ENCODE results near the gene PIBF1. TPM values are rescaled to one million over a fixed set of nuclear protein-coding genes. Genes with fewer than 3 reads are reported as not detected.
"Not testable (repeated sequence)": the region's sequence is repeated elsewhere in the genome, so short reads cannot be mapped to it uniquely, and the experiment has no call there.

The PIBF1 gene
- total RNA-seq, 1 experiment from 2014 or later: 4.8 TPM

DNA sequence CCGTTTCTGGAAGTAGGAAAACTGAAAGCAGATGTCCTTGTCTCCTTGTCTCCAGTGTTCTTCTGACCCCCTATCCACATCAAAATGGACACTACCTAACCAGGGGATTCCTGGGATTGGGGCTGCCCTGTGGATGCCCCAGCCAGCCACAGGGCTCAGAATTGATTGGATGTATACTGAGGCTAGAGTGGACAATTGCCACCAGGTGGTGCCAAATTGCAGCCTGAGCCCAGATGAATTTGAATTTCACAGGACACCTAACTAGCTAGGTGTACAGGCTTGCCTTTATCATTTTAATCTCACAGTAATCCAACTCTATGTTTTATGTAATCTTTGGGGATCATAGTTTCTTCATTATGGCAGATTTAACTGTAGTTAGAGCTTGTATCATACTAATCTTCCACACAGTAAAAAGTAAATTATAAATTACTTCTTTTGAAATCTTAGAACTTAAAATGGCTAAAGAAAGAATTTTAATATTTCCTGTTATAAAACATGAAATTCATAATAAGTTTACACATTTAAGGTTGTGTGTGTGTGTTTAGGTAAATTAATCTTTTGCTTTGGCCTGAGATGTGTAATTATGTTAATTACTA, 58.0 kb downstream of the PIBF1 start:
- Histone ChIP-seq H3K9me3 (ENCODE audit: low read length) (no peaks in the 10 kb centered on the region), H3K4me3 (ENCODE audit: low read length) (no peak overlapping the region), H3K27ac (ENCODE audit: low read length) (no peak overlapping the region), H4K20me1 (ENCODE audit: low read length) (no peaks in the 10 kb centered on the region), H3K79me2 (ENCODE audit: low read length) (no peaks in the 10 kb centered on the region), H3K27me3 (ENCODE audit: low read length) (no peaks in the 10 kb centered on the region), H3K36me3 (ENCODE audit: low read depth, low read length) (no peaks in the 10 kb centered on the region), H3K4me1 (ENCODE audit: insufficient read depth, low read length) (no peaks in the 10 kb centered on the region), H3K9ac (ENCODE audit: low read length) (0 out of 2 replicates have a peak overlapping the region, but pooled peaks have one; percentile 29), H3F3A (ENCODE audit: low read length, unreplicated experiment) (no peaks in the 10 kb centered on the region), H2AFZ (ENCODE audit: low read length) (no peak overlapping the region), H3K9me2 (replicated peaks; ENCODE audit: low read length) (no peaks in the 10 kb centered on the region), H3K4me2 (ENCODE audit: low read length) (no peak overlapping the region)
- intact Hi-C loops (cut with micrococcal nuclease): loop anchor here (1.0 to 10.0 kb wide), 3 partner anchors 217 to 868 kb away; no protein-coding TSS in a partner anchor
- TF ChIP-seq, protein P1, sequence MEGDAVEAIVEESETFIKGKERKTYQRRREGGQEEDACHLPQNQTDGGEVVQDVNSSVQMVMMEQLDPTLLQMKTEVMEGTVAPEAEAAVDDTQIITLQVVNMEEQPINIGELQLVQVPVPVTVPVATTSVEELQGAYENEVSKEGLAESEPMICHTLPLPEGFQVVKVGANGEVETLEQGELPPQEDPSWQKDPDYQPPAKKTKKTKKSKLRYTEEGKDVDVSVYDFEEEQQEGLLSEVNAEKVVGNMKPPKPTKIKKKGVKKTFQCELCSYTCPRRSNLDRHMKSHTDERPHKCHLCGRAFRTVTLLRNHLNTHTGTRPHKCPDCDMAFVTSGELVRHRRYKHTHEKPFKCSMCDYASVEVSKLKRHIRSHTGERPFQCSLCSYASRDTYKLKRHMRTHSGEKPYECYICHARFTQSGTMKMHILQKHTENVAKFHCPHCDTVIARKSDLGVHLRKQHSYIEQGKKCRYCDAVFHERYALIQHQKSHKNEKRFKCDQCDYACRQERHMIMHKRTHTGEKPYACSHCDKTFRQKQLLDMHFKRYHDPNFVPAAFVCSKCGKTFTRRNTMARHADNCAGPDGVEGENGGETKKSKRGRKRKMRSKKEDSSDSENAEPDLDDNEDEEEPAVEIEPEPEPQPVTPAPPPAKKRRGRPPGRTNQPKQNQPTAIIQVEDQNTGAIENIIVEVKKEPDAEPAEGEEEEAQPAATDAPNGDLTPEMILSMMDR (conservative IDR thresholded peaks at IDR 0.05; ENCODE audit: low read depth, low read length): peak; percentile 84
- TF ChIP-seq EZH2phosphoT487 (IDR thresholded peaks at IDR 0.05; ENCODE audit: borderline replicate concordance, low read length) (no peak), EZH2 (IDR thresholded peaks at IDR 0.05; ENCODE audit: low read length, unreplicated experiment) (no peak)
- ATAC-seq (peak; percentile 92), DNase-seq (peak; percentile 74)
- BruUV-seq (replicated peaks): no TSS peak
- ChIA-PET POLR2A (ENCODE audit: unreplicated experiment) (no interaction called here), CTCF (interaction anchor here (0.6 to 1.3 kb wide), 3 partner anchors 201 to 844 kb away, joined by 3 to 4 read pairs (median 3); no protein-coding TSS in a partner anchor)

DNA sequence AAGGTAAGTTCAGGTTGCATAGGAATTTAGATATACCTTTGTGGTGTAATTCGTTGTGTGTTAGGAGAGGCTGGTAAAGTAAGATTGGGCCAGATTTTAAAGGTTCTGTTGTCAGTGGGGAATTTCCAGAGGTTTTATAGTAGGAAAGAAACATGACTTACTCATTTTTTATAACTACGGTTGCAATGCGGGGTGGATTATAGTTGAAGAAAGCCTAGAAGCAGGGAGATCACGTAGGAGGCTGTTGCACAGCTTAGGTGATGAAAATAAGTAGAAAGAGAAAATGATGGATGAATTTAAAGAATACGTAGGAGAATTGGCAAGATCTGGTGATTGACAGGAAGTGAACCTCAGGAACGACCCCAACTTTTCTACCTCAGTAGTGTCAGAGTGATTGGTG, 61.1 kb downstream of the PIBF1 start:
- H3K9me3 ChIP-seq (ENCODE audit: low read length): no peaks in the 10 kb centered on the region
- CTCF ChIA-PET: interaction anchor here (0.5 kb wide), 1 partner anchor 776 kb away, joined by 4 read pairs; no protein-coding TSS in a partner anchor
- intact Hi-C loops (cut with micrococcal nuclease): no loop called here

DNA sequence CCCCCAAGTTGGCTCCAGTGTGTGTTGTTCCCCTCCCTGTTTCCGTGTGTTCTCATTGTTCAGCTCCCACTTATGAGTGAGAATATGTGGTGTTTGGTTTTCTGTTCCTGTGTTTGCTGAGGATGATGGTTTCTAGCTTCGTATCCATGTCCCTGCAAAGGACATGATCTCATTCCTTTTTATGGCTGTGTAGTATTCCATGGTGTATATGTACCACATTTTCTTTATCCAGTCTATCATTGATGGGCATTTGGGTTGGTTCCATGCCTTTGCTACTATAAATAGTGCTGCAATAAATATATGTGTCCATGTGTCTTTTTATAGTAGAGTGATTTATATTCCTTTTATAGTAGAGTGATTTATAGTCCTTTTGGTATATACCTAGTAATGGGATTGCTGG, 63.2 kb downstream of the PIBF1 start:
- BruUV-seq (replicated peaks); H3F3A ChIP-seq (ENCODE audit: low read length, unreplicated experiment); H3K9ac ChIP-seq (ENCODE audit: low read length); H2AFZ ChIP-seq (ENCODE audit: low read length); H3K4me1 ChIP-seq (ENCODE audit: insufficient read depth, low read length); H3K9me2 ChIP-seq (replicated peaks; ENCODE audit: low read length); H3K79me2 ChIP-seq (ENCODE audit: low read length); POLR2A ChIA-PET (ENCODE audit: unreplicated experiment); H3K36me3 ChIP-seq (ENCODE audit: low read depth, low read length); H4K20me1 ChIP-seq (ENCODE audit: low read length); CTCF ChIA-PET; H3K4me3 ChIP-seq (ENCODE audit: low read length); H3K27me3 ChIP-seq (ENCODE audit: low read length); H3K9me3 ChIP-seq (ENCODE audit: low read length); intact Hi-C loops (cut with micrococcal nuclease); H3K27ac ChIP-seq (ENCODE audit: low read length); ATAC-seq; DNase-seq; H3K4me2 ChIP-seq (ENCODE audit: low read length): not testable (repeated sequence)

More for the DNA sequence above, 61.1 kb downstream of the PIBF1 start:
- H2AFZ ChIP-seq (ENCODE audit: low read length): no peak overlapping the region
- H3F3A ChIP-seq (ENCODE audit: low read length, unreplicated experiment): no peaks in the 10 kb centered on the region
- no peaks in the 10 kb centered on the region for H3K36me3 ChIP-seq (ENCODE audit: low read depth, low read length)
- H3K27ac ChIP-seq (ENCODE audit: low read length): no peak overlapping the region
- no peak overlapping the region for H3K9ac ChIP-seq (ENCODE audit: low read length)
- DNase-seq: no peak
- TF ChIP-seq, protein P1 (conservative IDR thresholded peaks at IDR 0.05; ENCODE audit: low read depth, low read length): no peak
- TF ChIP-seq EZH2 (IDR thresholded peaks at IDR 0.05; ENCODE audit: low read length, unreplicated experiment) (no peak), EZH2phosphoT487 (IDR thresholded peaks at IDR 0.05; ENCODE audit: borderline replicate concordance, low read length) (no peak)
- POLR2A ChIA-PET (ENCODE audit: unreplicated experiment): no interaction called here
- no peak overlapping the region for H3K4me3 ChIP-seq (ENCODE audit: low read length)
- H3K4me1 ChIP-seq (ENCODE audit: insufficient read depth, low read length): no peaks in the 10 kb centered on the region
- H4K20me1 ChIP-seq (ENCODE audit: low read length): no peaks in the 10 kb centered on the region
- H3K4me2 ChIP-seq (ENCODE audit: low read length): no peak overlapping the region
- H3K27me3 ChIP-seq (ENCODE audit: low read length): no peaks in the 10 kb centered on the region
- ATAC-seq: no peak
- H3K9me2 ChIP-seq (replicated peaks; ENCODE audit: low read length): no peaks in the 10 kb centered on the region
- BruUV-seq (replicated peaks): no TSS peak
- H3K79me2 ChIP-seq (ENCODE audit: low read length): no peaks in the 10 kb centered on the region

Measured in PC-3 (cell line).